ENCODE measurements around the gene SKP1. TPM values are rescaled to one million over a fixed set of nuclear protein-coding genes. Genes with fewer than 3 reads are reported as not detected.

SKP1 gene
- total RNA-seq, 1 donor from 2014 or later = 147 TPM

DNA sequence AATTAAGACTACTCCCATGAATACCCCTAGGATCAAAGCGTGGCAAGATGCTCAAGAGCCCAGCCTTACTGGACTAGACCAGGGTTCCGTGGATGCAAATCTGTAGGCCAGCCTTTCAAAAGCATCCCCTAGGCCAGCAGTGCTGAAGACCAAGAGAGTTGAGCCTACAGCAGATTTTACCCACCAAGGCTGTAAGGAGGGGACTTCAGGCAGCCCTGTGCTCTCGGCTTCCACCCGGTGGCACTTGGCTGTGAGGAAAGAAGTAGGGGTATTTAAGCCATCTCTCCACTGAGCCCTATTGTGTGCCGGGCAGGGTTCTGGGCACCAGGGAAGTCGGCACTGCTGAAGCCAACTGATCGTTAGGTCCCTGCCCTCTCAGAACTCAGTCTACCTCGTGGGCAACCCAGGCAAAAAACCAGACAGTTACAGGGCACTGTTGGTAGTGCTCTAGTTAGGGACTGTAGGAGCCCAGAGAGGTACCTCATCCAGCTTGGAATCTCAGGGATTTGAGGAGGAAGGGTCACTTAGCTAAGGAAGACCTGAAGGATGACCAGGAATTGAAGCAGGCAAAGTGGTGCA is 36.8 kb downstream of the SKP1 start:
- intact Hi-C loops (cut with DNase I) = loop anchor here (5.0 kb wide), 1 partner anchor 98 kb away; no protein-coding TSS in a partner anchor
- no peak overlapping the region for H3K27ac ChIP-seq
- H3K36me3 ChIP-seq = peaks cover 0 to 22% of the 10 kb centered on the region in 2 donors
- no peak overlapping the region for H3K4me3 ChIP-seq
- H3K9me3 ChIP-seq = no peaks in the 10 kb centered on the region
- peaks cover 20% of the 10 kb centered on the region for H3K4me1 ChIP-seq
- no peaks in the 10 kb centered on the region for H3K27me3 ChIP-seq
- TF ChIP-seq CTCF (IDR thresholded peaks at IDR 0.05) (no peak), POLR2AphosphoS5 (IDR thresholded peaks at IDR 0.05; ENCODE audit: insufficient read depth in 1 of 2, low read depth in 1 of 2) (no peak), POLR2A (IDR thresholded peaks at IDR 0.05) (no peak)
- DNase-seq (ENCODE audit: extremely low spot score in 2 of 2) = peak; percentile 72 to 82

DNA sequence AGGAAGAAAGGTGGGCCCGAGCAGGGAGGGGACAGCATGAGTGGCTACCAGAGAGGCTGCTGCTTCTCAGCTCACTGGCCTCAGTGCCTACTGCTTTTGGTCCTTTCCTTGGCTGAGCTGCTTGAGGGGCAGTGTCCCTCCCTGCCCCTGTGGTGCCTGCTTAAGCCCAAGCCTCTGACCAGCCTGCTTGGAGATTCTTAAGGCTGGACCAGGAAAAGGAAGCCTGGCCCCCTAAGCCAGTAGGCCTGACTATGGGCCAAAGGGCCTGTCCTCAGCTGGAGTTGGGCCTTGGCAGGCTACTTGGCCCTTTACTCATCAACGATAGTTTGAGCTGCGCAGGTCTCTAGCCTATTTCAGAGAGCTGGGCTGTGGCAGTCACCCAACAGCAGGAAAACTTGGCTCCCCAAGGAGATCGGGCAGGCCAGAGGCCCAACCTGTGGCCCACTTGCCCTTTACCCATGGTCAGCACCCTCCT is 37.3 kb downstream of the SKP1 start:
- H3K9me3 ChIP-seq = no peaks in the 10 kb centered on the region
- H3K27ac ChIP-seq = no peak overlapping the region
- H3K36me3 ChIP-seq = peaks cover 0 to 22% of the 10 kb centered on the region in 2 donors
- H3K4me3 ChIP-seq = no peak overlapping the region
- H3K27me3 ChIP-seq = no peaks in the 10 kb centered on the region
- DNase-seq (ENCODE audit: extremely low spot score in 2 of 2) = peak in 1 of 2 donors; percentile 72
- H3K4me1 ChIP-seq = peaks cover 20% of the 10 kb centered on the region
- TF ChIP-seq POLR2A (IDR thresholded peaks at IDR 0.05) (no peak), POLR2AphosphoS5 (IDR thresholded peaks at IDR 0.05; ENCODE audit: insufficient read depth in 1 of 2, low read depth in 1 of 2) (no peak), CTCF (IDR thresholded peaks at IDR 0.05) (no peak)
- intact Hi-C loops (cut with DNase I) = no loop called here

- DNase-seq (ENCODE audit: extremely low spot score in 2 of 2) = peak; percentile 74 to 76
- Histone ChIP-seq H3K4me3 (no peak overlapping the region), H3K9me3 (no peaks in the 10 kb centered on the region), H3K27me3 (no peaks in the 10 kb centered on the region), H3K4me1 (peaks cover 20% of the 10 kb centered on the region), H3K27ac (no peak overlapping the region), H3K36me3 (peaks cover 0 to 22% of the 10 kb centered on the region in 2 donors)
- TF ChIP-seq POLR2AphosphoS5 (IDR thresholded peaks at IDR 0.05; ENCODE audit: insufficient read depth in 1 of 2, low read depth in 1 of 2) = no peak
- no peak for TF ChIP-seq POLR2A (IDR thresholded peaks at IDR 0.05)
- no peak for TF ChIP-seq CTCF (IDR thresholded peaks at IDR 0.05)
- intact Hi-C loops (cut with DNase I) = no loop called here
Observed at GRCh38 chr5:134138416-134139376, 38.1 kb downstream of the SKP1 start.

- no peaks in the 10 kb centered on the region for H3K9me3 ChIP-seq
- peaks cover 0 to 22% of the 10 kb centered on the region in 2 donors for H3K36me3 ChIP-seq
- H3K27ac ChIP-seq = no peak overlapping the region
- intact Hi-C loops (cut with DNase I) = no loop called here
- H3K4me1 ChIP-seq = peaks cover 25% of the 10 kb centered on the region
- no peaks in the 10 kb centered on the region for H3K27me3 ChIP-seq
- H3K4me3 ChIP-seq = no peak overlapping the region
- DNase-seq (ENCODE audit: extremely low spot score in 2 of 2) = peak; percentile 74 to 82
- TF ChIP-seq POLR2AphosphoS5 (IDR thresholded peaks at IDR 0.05; ENCODE audit: insufficient read depth in 1 of 2, low read depth in 1 of 2) (no peak), CTCF (IDR thresholded peaks at IDR 0.05) (no peak), POLR2A (IDR thresholded peaks at IDR 0.05) (no peak)
Observed at GRCh38 chr5:134136771-134137170, 40.0 kb downstream of the SKP1 start.
